Liver (tissue), 3 donors: Measurements from ENCODE around the gene MTIF3.

Experiments used
- FOXA1 ChIP-seq: IDR thresholded peaks from 2 replicates; pipeline ENCODE4 v1.6.1; 2016; ENCODE audit warnings: antibody characterized with exemption
- GABPA ChIP-seq, 2 donors: IDR thresholded peaks in 1 of 2; conservative IDR thresholded peaks in 1 of 2; 2 replicates each; pipeline ENCODE4 v1.6.1; 2016; ENCODE audit warnings: antibody characterized with exemption in 2 of 2, mild to moderate bottlenecking in 1 of 2, moderate library complexity in 1 of 2
- HNF4A ChIP-seq, 2 donors: conservative IDR thresholded peaks; 2 replicates each; pipeline ENCODE4 v1.6.1; 2016; ENCODE audit warnings: antibody characterized with exemption in 2 of 2, mild to moderate bottlenecking in 2 of 2
- JUND ChIP-seq, 2 donors: IDR thresholded peaks; 2 replicates each; pipeline ENCODE4 v1.6.1; 2016; ENCODE audit warnings: antibody characterized with exemption in 2 of 2
- NR2F2 ChIP-seq: IDR thresholded peaks from 2 replicates; pipeline ENCODE4 v1.6.1; 2016; ENCODE audit warnings: antibody characterized with exemption
- SP1 ChIP-seq: IDR thresholded peaks from 2 replicates; pipeline ENCODE4 v1.6.1; 2018; ENCODE audit warnings: antibody characterized with exemption, mild to moderate bottlenecking
- TAF1 ChIP-seq: conservative IDR thresholded peaks from 2 replicates; pipeline ENCODE4 v1.6.1; 2016; ENCODE audit warnings: antibody characterized with exemption, mild to moderate bottlenecking
- TF ChIP-seq, protein P1 (sequence below): fragments of 150-350 bp; IDR thresholded peaks from 2 replicates; pipeline ENCODE4 v1.5.1; 2017; ENCODE audit warnings: improper control_type of control experiment, low read depth, low read length; ENCODE audit not compliant: missing input control
- TF ChIP-seq, protein P2 (sequence below): IDR thresholded peaks from 2 replicates; pipeline ENCODE4 v1.6.1; 2016; ENCODE audit warnings: antibody characterized with exemption, mild to moderate bottlenecking
- TF ChIP-seq, protein P3 (sequence below): IDR thresholded peaks from 2 replicates; pipeline ENCODE4 v1.6.1; 2016; ENCODE audit warnings: antibody characterized with exemption
- donor health status: healthy.
- donor health status: healthy.

DNA sequence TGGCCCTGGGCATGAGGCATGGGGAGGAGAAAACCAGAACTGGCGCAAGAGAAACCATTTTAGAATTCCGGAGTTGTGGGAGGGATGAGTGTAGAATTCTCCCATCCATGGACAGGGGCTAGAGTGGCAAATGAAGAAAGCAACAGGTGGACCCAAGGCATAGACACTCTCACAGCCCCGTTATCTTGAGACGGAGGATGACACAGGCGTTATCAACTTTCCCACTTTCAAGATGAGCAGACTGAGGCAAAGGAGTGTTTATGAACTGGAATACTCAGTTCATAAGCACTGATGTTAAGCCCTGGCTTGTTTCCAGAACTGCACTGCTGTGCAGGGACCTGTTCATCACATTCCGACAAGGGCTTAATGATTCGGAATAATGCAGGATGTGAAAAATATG, 27.0 kb downstream of the MTIF3 start:
- TF ChIP-seq, protein P1, sequence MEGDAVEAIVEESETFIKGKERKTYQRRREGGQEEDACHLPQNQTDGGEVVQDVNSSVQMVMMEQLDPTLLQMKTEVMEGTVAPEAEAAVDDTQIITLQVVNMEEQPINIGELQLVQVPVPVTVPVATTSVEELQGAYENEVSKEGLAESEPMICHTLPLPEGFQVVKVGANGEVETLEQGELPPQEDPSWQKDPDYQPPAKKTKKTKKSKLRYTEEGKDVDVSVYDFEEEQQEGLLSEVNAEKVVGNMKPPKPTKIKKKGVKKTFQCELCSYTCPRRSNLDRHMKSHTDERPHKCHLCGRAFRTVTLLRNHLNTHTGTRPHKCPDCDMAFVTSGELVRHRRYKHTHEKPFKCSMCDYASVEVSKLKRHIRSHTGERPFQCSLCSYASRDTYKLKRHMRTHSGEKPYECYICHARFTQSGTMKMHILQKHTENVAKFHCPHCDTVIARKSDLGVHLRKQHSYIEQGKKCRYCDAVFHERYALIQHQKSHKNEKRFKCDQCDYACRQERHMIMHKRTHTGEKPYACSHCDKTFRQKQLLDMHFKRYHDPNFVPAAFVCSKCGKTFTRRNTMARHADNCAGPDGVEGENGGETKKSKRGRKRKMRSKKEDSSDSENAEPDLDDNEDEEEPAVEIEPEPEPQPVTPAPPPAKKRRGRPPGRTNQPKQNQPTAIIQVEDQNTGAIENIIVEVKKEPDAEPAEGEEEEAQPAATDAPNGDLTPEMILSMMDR = no peak
- TF ChIP-seq, protein P2, sequence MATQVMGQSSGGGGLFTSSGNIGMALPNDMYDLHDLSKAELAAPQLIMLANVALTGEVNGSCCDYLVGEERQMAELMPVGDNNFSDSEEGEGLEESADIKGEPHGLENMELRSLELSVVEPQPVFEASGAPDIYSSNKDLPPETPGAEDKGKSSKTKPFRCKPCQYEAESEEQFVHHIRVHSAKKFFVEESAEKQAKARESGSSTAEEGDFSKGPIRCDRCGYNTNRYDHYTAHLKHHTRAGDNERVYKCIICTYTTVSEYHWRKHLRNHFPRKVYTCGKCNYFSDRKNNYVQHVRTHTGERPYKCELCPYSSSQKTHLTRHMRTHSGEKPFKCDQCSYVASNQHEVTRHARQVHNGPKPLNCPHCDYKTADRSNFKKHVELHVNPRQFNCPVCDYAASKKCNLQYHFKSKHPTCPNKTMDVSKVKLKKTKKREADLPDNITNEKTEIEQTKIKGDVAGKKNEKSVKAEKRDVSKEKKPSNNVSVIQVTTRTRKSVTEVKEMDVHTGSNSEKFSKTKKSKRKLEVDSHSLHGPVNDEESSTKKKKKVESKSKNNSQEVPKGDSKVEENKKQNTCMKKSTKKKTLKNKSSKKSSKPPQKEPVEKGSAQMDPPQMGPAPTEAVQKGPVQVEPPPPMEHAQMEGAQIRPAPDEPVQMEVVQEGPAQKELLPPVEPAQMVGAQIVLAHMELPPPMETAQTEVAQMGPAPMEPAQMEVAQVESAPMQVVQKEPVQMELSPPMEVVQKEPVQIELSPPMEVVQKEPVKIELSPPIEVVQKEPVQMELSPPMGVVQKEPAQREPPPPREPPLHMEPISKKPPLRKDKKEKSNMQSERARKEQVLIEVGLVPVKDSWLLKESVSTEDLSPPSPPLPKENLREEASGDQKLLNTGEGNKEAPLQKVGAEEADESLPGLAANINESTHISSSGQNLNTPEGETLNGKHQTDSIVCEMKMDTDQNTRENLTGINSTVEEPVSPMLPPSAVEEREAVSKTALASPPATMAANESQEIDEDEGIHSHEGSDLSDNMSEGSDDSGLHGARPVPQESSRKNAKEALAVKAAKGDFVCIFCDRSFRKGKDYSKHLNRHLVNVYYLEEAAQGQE = no peak
- no peak for TF ChIP-seq HNF4A (conservative IDR thresholded peaks at IDR 0.05)
- TF ChIP-seq TAF1 = no peak
- TF ChIP-seq NR2F2 = no peak
- TF ChIP-seq FOXA1 = no peak
- TF ChIP-seq, protein P3, sequence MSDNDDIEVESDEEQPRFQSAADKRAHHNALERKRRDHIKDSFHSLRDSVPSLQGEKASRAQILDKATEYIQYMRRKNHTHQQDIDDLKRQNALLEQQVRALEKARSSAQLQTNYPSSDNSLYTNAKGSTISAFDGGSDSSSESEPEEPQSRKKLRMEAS = no peak
- TF ChIP-seq SP1 = no peak
- TF ChIP-seq JUND (IDR thresholded peaks at IDR 0.05) = no peak
- TF ChIP-seq GABPA (IDR thresholded peaks at IDR 0.05 in 1 of 2, conservative IDR thresholded peaks at IDR 0.05 in 1 of 2) = no peak
